HG03103 (cell line): Measurements from ENCODE around the gene RNH1.
"Not testable (repeated sequence)": the region's sequence is repeated elsewhere in the genome, so short reads cannot be mapped to it uniquely, and the experiment has no call there.

Experiments used
- ATAC-seq: cut with Tn5 transposase; IDR thresholded peaks from one replicate; pipeline ENCODE4 v1.9.1; 2021; ENCODE audit warnings: low read depth; ENCODE audit not compliant: unreplicated experiment

RNH1 gene

GRCh38 chr11:520428-521176, 13.6 kb upstream of the RNH1 start:
- ATAC-seq, result no peak

GRCh38 chr11:518463-519202, 11.6 kb upstream of the RNH1 start:
- peak; percentile 76 for ATAC-seq

GRCh38 chr11:516918-517685, 10.1 kb upstream of the RNH1 start:
- ATAC-seq, result not testable (repeated sequence)

- ATAC-seq, result no peak
Observed at GRCh38 chr11:516400-516799, 9.4 kb upstream of the RNH1 start.

GRCh38 chr11:515131-515530, 8.1 kb upstream of the RNH1 start:
- ATAC-seq, result no peak

- ATAC-seq, result no peak
Observed at GRCh38 chr11:514606-515005, 7.6 kb upstream of the RNH1 start.

- ATAC-seq, result no peak
Observed at GRCh38 chr11:512761-513595, 5.9 kb upstream of the RNH1 start.

- no peak for ATAC-seq
Observed at GRCh38 chr11:508956-509355, 1.9 kb upstream of the RNH1 start.

GRCh38 chr11:507727-508515, 879 bp upstream of the RNH1 start:
- no peak for ATAC-seq

GRCh38 chr11:506238-506994, 626 bp downstream of the RNH1 start:
- peak; percentile 52 for ATAC-seq

- no peak for ATAC-seq
Observed at GRCh38 chr11:504994-505344, 2.1 kb downstream of the RNH1 start.

GRCh38 chr11:504053-504993, 2.7 kb downstream of the RNH1 start:
- no peak for ATAC-seq

GRCh38 chr11:503179-503981, 3.7 kb downstream of the RNH1 start:
- ATAC-seq, result no peak

GRCh38 chr11:502288-503178, 4.5 kb downstream of the RNH1 start:
- ATAC-seq, result no peak

- ATAC-seq, result no peak
Observed at GRCh38 chr11:501683-502287, 5.3 kb downstream of the RNH1 start.
